Activated CD4-positive, alpha-beta T cell treated with anti-CD3 and anti-CD28 coated beads for 48 hours (primary cell): Measurements from ENCODE around the gene MROH9.

Source experiments
- DNase-seq: peaks from one replicate; pipeline ENCODE4 v3.0.0-alpha.2; 2020

The MROH9 gene

DNA sequence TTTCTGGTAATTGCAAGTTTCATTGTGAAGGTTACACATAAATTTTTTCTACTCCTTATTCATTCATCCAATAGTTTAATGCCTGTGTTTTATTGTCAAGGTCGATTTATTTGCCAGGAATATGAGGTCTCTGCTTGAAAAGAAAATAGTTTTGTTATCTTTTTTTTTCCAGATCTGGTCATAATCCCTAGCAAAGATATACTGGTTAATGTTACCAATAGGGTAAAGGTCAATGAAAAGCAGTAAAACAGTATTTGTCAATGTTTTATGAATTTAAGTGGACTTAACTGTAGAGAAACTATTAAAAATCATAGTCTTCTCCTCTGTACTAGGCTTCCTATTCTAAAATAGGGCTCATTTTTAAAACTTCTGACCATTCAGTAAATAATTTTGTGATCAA, 147.3 kb downstream of the MROH9 start:
- DNase-seq, result no peak

DNA sequence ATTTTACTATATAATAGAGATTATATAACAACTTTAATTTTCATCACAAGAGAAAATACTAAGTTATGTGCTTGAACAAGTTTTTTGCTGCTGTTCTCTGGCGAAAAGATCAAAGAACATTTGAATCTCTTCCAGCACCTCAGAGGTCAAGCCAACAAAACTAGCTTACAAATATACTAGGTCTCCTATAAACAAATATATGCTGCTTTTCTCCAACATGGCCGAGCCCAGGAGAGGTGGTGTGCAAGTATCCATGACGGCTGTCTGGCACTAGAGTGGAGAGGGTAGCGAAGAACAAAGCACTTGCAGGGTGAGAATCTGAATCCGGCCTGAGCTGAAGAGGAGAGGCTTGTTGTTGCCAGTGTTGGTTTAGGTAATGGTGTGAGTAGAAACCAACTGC, 147.9 kb downstream of the MROH9 start:
- DNase-seq, result no peak

DNA sequence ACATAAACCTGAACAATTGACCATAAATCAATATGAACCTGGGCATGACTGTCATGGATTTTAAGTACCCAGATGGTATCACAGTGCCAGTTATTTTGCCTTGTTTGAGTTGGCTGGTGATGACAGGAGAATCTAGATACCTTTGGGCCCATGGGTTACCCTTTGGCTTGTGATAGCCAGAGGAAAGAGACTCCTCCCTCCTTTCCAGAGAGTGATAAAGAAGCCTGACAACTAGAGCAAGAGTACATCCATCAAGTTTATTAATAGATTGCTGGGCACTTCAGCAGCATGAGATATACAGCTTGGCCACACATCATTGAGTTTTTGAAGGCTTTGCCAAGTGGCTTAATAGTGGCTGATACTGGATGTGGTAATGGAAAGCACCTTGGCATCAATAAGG, 148.8 kb downstream of the MROH9 start:
- no peak for DNase-seq

DNA sequence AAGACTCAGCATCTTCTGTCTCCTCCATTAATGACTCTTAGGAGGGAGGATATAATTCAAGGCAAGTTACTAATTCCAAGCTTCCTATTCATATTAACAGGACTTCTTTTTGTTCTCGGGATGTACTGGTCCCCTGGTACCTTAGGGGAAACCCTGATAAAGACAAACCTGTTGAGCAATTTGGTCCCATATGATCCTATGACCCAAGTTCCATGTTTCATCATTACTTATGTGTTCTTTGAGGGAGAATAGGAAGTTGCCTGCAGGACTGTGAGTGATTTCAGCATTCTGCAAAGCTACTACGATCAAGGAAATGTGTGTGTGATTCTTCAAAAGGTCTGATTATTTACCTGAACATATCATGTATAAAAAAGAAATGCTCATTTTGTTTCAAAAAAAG, 149.5 kb downstream of the MROH9 start:
- no peak for DNase-seq

DNA sequence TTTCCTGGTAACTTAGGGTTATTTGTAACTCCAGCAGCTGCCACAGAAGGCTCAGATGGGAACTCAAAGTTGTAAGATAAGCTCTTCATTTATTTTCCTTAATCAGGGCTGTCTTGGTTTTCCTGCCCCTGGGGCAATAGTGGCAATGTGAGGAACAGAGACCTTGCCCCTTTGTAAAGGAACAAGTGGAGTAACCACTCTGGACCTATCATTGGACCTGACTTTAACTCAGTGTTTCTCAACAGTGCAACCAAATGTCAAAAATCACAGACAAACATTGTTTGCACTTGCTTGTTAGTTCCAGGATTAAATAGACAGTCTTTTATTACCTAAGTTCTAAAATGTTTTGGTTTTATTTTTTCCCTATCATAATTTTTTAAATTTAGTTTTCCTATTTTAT, 152.6 kb downstream of the MROH9 start:
- no peak for DNase-seq

DNA sequence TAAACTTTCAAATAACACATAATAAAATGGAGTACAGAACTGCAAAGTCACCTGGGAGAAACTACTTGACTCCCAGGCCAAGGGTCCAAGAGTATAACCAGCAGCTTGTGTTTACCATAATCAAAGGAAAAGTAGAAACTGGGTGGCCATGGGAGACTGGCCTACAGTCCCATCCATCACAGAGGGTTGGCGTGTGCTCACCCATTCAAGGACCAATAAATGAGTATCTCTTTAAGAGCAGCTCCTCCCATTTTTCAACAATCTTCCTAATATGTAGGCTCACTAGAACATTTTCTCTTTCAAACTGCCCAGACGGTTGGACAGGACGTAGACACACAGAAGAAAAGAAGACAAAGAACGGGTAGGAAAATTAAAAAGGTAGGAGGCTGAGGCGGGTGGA, 155.3 kb downstream of the MROH9 start, which contains the start of gene FMO3:
TSS of gene FMO3 (plus strand) at position 302 of the 400 bp plus-strand sequence. CDS start 1,754 bp downstream, outside the sequence.
- no peak for DNase-seq

DNA sequence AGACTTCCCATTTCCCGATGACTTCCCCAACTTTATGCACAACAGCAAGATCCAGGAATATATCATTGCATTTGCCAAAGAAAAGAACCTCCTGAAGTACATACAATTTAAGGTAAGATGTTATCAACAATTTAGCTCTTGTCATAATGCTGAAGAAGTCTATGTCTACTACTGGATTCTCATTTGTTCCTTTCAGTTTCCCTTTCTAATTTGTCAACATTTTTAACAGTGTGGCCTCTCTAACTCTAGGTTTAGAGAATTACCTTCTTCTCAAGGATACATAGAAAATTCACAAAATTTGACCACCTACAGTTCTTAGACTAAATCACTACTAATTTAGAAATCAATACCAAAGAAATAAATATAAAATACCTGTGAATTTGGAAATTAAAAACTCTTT, 168.5 kb downstream of the MROH9 start:
- DNase-seq, result no peak

DNA sequence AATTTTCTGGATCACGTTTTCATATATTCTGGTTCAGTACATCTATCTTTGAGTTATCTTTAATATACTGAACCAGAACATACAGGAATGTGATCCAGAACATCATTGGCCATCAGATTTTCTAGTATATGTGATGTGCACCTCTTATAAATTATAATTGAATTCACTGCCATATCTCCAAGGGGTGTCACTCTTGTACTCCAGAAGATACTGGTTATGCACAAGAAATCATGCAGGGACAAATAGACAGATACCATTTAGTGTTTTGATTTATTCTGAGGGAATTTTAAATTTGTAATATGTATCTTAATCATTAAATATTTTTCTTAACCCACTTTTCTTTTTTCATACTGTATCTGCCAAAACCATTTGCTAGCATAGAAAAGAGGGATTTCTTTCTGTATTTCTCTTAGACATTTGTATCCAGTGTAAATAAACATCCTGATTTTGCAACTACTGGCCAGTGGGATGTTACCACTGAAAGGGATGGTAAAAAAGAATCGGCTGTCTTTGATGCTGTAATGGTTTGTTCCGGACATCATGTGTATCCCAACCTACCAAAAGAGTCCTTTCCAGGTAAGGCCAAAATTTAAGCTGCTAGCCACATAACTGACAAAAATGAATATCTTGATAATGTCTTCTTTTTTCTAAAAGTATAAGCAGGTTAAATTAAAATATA, 172.1 kb downstream of the MROH9 start:
- DNase-seq, result no peak

DNA sequence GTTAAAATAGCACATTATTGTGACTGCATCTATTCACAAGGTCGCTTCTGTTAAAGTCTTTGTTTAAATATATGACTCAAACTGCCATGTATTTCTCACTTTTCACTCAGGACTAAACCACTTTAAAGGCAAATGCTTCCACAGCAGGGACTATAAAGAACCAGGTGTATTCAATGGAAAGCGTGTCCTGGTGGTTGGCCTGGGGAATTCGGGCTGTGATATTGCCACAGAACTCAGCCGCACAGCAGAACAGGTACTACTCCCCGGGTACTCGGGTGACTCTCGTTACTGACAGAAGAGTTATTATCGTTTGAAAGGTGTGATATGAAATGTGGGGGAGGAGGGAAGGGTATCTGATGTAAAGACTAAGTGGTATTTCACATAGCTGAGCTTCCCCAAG, 172.6 kb downstream of the MROH9 start:
- DNase-seq, result no peak

DNA sequence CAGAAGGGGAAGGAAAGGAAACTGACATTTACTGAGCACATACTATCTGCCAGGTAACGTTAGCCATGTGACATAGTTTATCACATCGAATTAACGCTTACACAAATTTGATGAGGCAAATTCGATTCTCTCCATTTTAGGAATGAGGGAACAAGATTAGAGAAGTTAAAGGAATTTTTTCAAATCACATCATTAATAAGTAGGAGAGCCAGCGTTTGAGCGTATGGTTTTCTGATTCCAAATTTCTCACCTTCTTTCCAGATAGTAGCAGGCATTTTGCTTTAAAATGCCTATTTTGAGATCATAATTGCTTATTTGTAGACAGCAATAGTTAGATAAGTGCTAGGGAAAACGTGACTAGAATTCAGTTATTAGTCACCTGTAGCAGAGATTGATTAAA, 174.6 kb downstream of the MROH9 start:
- DNase-seq, result no peak

DNA sequence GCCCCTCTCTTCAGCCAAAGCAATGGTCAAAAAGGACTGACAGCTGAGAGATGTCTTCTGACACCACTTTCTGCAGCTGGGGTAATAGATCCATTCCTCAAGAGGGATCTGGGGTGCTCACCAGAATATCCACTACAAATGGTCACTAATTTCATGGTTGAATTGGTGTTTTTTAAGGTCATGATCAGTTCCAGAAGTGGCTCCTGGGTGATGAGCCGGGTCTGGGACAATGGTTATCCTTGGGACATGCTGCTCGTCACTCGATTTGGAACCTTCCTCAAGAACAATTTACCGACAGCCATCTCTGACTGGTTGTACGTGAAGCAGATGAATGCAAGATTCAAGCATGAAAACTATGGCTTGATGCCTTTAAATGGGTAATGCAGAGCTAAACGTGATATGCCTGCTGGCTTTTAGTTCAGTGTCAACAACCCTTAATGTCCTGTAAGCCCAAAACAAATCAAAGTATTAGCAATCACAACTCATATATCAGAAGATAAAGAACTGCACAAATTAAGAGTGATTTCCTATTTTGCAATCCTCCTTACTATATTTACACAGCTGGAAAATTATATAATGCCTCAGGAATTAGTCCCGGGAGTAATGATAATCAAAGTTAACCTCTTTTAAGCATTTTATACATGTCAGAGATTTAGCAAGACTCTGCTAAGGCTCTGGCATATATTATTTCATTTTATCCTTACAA, 175.4 kb downstream of the MROH9 start:
- no peak for DNase-seq

DNA sequence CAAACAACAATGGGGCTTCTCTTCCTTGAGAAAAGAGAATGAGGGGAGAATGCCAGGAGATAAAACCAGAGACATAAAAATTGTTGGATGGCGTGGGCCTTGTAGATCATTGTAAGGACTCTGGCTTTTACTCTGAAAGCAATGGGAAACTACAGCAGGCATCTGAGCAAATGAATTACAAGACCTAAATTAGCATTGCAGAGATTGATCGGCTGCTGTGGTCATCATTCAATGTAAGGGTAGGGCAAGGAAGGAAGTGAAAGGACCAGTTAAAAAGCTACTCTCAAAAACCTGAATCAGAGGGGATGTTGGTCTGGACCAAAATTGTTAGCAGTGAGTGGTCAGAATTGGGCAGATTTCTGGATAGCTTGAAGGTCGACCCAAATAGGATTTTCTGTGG, 176.8 kb downstream of the MROH9 start:
- DNase-seq, result no peak

DNA sequence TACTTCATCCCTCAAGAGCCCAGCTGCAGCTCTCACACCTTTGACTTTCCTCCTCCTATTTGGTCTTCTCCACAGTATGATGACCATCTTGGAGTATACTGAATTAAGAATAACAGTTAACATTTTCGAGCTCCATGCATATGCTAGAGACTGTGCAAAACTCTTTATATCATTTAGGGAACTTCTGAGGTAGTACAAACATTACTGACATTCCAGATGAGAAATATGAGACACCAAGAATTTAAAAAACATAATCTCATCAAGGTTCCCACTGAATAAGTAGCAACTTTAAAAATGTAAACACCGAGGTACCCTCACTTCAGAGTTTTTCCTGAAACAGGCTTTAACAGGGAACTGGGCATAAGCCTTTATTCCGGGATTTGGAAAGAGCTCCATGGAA, 178.0 kb downstream of the MROH9 start:
- no peak for DNase-seq
